Activated gamma-delta T cell treated with anti-CD3 and anti-CD28 coated beads, Interleukin-2, amount 50 U/mL, for 16 hours (primary cell): ENCODE data around the gene PLEKHG7.
"Not testable (repeated sequence)": the region's sequence is repeated elsewhere in the genome, so short reads cannot be mapped to it uniquely, and the experiment has no call there.

ENCODE experiments used
- DNase-seq: peaks from one replicate; pipeline ENCODE4 v3.0.0-alpha.2; 2020; ENCODE audit warnings: low read depth

Gene PLEKHG7

GRCh38 chr12:92749691-92750090, 46.9 kb downstream of the PLEKHG7 start:
- not testable (repeated sequence) for DNase-seq

DNA sequence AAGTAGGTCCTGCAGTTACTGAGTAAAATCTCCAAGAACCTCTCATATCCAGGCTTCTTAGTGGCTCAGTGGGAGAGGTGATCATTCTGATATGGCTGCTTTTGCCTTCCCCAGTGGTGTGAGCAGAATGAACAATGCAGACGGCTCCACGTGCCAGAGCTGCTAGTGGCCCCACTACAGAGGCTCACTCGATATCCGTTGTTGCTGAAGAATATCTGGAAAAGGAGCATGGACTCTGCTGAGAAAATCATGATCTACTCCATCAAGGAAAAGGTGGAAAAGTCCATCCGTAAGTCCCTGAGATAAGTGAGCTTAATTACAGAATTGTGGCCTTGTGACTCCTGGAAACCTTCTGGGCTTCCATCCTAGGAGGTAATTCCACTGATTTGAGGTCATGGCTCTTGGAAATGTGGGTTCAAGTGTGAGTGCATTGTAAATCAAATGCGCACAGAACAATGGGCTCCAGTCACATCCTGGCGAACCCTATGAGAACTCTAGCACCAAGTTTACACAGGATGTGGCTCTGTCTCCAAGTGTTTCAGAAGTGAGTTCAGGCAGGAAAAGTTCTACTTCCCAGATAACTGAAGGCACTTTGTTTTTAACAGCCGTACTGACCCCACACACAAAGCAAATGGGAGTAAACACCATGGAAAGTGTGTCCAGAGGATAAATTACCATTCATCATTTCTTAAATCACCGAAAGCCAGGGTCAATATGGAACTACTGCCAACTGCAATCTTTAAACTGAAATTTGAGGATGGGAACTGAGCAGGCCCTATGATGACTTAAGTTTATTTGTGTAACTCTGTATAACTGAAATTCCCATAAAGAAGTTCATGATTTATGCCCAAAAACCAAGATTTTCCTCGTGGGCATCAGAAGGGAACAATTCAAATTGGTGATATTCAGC, 51.4 kb downstream of the PLEKHG7 start:
- no peak for DNase-seq

- DNase-seq: no peak
Observed at GRCh38 chr12:92756898-92757596, 54.3 kb downstream of the PLEKHG7 start.

GRCh38 chr12:92757597-92758121, 54.9 kb downstream of the PLEKHG7 start:
- no peak for DNase-seq

DNA sequence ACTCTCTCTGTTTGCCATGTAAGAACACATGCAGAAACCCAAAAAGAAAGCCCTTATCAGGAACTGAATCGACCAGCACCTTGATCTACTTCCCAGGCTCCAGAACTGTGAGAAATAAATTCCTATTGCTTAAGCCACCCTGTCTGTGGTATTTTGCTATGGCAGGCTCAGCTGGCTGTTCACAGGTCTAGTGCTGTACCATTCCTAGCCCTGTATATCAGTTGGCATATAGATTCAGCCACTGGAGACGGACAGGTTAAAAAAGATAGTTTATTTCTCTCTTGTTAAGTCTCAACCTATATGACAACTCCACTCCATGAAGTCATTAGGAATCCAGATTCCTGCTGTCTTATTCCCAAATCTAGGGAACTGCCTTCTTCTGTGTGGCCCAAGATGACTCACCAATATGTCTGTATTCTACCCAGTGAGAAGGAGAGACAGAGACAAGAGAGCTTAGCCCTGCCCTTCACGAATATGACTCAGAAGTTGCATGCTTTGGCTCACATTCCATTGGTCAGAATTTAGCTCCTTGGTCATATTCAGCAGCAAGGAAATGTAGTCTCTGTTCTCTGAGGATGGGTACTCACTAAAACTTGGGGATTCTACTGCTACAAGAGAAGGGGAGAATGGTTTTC, 57.0 kb downstream of the PLEKHG7 start:
- no peak for DNase-seq

DNA sequence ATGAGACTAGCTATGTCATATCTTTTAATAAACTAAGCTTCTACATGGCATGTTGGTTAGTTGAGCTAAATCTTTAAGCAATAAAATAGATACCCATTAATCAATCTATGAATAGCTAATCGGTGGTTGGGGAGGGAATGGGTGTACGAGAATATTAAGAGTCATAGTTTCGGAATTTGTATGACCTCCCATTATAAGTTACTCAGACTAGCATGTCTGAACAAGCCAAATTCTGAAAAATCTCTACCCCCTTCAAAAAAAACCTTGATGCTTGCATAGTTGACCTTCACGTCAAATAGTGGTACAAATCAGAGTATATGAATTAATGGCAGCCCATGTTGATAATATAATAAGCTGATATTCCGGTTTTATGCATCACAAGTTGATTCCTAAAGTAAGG, 60.0 kb downstream of the PLEKHG7 start:
- no peak for DNase-seq

- no peak for DNase-seq
Observed at GRCh38 chr12:92764831-92765230, 62.0 kb downstream of the PLEKHG7 start.

GRCh38 chr12:92765871-92766270, 63.1 kb downstream of the PLEKHG7 start:
- DNase-seq: no peak

GRCh38 chr12:92769124-92769901, 66.5 kb downstream of the PLEKHG7 start:
- DNase-seq: no peak

DNA sequence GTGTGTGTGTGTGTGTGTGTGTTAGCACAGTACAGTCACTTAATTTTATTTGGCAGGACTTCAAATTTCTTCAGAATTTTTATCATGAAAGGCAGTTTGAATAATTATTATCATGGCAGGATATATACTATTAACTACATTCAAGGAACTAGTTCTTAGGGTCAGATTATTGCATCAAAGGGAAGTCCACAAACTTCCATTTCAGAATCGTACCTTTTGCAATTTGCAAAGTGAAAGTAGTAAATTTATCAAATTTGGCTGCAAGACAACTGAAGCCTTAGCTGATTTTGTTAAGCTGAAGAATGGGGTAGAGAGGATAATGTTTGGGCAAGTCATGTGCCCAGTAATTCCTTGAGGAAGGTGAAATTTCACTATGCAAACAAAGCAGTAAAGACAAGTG, 68.2 kb downstream of the PLEKHG7 start:
- no peak for DNase-seq

GRCh38 chr12:92775416-92775815, 72.6 kb downstream of the PLEKHG7 start:
- no peak for DNase-seq

DNA sequence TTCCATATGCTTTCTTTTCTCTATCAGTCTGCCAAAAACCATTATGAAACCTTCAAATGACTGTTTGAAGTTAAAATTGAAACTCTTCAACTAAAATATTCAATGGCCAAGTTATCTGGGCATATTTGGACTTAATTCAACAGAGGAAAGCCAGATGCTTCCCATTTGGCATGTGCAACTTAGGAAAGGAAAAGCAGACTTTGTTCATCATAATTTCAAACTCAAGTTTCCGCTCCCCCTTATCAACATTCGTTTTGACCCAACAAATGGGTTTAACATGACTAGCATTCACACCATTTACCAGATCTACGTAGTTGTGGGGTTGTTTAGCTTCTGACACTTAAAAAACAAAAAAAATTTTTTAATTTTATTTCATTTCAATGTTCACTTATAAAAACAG, 75.7 kb downstream of the PLEKHG7 start:
- DNase-seq: no peak

- no peak for DNase-seq
Observed at GRCh38 chr12:92779902-92780301, 77.1 kb downstream of the PLEKHG7 start.

- no peak for DNase-seq
Observed at GRCh38 chr12:92784356-92784755, 81.6 kb downstream of the PLEKHG7 start.

DNA sequence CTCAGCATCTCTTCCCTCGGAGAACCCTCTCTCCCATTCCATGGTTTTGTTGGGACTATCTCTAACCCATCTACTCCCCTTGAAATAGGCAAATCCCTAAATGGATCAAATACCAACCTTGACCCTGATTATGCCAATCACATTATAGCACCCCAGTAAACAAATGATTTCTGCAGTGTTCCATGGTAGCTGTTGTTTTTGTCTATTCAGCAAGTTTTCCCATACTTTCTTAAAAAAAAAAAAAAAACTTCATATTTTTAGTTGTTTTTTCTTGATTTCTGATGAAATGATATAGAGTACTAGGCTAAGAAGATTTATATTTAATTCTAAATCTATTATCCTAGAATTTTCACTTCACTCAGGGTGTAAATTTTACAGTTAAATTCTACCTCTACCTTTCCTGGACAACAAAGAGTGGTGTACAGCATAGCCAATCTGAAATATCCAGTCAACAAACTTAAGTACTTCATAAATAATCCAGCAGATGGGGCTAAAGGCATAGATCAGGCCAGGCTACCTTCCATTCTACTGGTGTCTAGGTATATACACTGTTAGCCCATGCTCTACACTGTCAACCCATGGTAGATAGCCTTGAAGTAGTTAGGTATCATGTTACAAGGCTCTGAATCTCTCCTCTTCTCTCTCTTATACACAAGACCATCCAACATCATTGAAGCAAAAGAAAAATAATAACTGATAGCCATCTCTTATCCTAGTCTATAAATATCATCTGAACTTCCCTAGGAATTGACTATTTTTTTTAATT, 82.2 kb downstream of the PLEKHG7 start:
- DNase-seq: no peak

DNA sequence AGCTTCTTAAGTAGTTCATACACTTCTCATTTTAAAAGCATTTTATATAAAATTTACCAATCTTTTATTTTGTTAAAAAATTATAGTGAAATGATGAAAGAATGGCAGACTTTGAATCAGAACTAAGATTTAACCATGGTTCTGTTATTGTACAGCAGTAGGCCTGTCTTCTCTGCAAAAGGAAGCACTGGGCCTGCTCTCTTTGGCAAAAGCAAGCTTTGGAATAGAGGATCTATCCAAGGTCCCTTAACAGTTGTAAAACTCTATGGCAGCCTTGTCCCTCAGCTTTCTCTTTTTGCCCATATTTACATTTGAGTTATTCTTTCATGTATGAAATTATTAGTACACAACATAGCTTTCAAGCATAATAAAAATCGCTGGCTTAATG, 82.8 kb downstream of the PLEKHG7 start:
- no peak for DNase-seq

DNA sequence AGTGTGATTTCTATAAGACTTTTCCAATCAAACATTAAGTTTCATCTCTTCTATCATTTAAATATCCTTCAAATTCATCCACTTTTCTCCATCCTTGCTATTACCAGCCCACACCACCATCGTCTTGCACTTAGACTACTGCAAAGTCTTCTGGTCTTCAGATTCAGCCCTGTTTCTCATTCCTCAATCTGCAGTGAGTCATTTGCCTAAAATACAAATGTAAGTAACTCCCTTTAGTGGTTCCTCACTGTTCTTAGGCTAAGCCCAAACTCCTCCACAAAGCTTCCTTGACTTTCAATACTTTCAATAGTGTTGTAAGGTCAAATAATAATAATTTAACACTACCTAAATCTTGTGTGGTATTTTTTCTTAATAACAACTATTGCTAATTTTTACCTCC, 83.3 kb downstream of the PLEKHG7 start:
- no peak for DNase-seq

DNA sequence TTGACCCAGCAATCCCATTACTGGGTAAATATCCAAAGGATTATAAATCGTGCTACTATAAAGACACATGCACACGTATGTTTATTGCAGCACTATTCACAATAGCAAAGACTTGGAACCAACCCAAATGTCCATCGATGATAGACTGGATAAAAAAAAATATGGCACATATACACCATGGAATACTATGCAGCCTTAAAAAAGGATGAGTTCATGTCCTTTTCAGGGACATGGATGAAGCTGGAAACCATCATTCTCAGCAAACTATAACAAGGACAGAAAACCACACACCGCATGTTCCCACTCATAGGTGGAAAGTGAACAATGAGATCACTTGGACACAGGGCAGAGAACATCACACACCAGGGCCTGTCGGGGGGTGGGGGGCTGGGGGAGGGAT, 91.6 kb downstream of the PLEKHG7 start:
- not testable (repeated sequence) for DNase-seq

GRCh38 chr12:92794814-92795213, 92.0 kb downstream of the PLEKHG7 start:
- no peak for DNase-seq

DNA sequence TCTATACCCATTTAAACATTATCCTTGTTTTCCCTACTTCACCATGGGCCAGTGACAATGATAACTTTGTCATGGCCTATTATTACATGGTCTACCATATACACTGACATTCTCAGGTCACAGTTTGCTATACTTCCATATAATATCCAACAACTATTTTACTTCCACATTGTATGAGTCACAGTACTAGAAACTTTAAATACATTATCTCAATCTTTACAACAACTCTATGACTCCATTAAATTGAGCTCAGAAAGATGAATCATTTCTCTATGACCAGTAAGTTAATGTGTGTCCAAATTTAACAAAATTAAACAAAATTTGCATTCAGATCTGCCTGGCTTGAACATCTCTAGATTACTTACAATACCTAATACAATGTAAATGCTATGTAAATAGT, 93.9 kb downstream of the PLEKHG7 start:
- DNase-seq: no peak

- no peak for DNase-seq
Observed at GRCh38 chr12:92802906-92803305, 100.1 kb downstream of the PLEKHG7 start.
